Endothelial cell of umbilical vein (primary cell): ENCODE results near the gene KITLG.

Experiments used
- CTCF ChIP-seq, 2 donors: IDR thresholded peaks; 1 replicate in 1 of 2; 2 replicates in 1 of 2; pipeline ENCODE4 v1.5.1; 2011; ENCODE audit warnings: low read length in 2 of 2, mild to moderate bottlenecking in 2 of 2, moderate library complexity in 2 of 2, control low read depth in 1 of 2, inconsistent platforms in 1 of 2, low read depth in 1 of 2; ENCODE audit not compliant: insufficient read depth in 1 of 2; ENCODE audit errors: extremely low read depth in 1 of 2
- EZH2 ChIP-seq: IDR thresholded peaks from 2 replicates; pipeline ENCODE4 v1.6.1; 2012; ENCODE audit warnings: borderline replicate concordance, low read depth, mild to moderate bottlenecking, moderate library complexity, low read length, inconsistent platforms; ENCODE audit not compliant: severe bottlenecking
- FOS ChIP-seq: IDR thresholded peaks from 2 replicates; pipeline ENCODE4 v1.6.1; 2011; ENCODE audit warnings: mild to moderate bottlenecking, low read length, moderate library complexity, borderline replicate concordance; ENCODE audit not compliant: insufficient read depth
- JUN ChIP-seq: IDR thresholded peaks from 2 replicates; pipeline ENCODE4 v1.6.1; 2011; ENCODE audit warnings: borderline replicate concordance, low read depth; ENCODE audit not compliant: insufficient read length, insufficient read depth
- MAX ChIP-seq: IDR thresholded peaks from 2 replicates; pipeline ENCODE4 v1.6.1; 2011; ENCODE audit not compliant: insufficient read depth, insufficient read length
- MYC ChIP-seq: IDR thresholded peaks from one replicate; pipeline ENCODE4 v1.6.1; 2011; ENCODE audit warnings: mild to moderate bottlenecking, low read depth, low read length
- POLR2A ChIP-seq: IDR thresholded peaks from 2 replicates; pipeline ENCODE4 v1.6.1; 2012; ENCODE audit warnings: low read depth, mild to moderate bottlenecking, control low read depth, low read length
- POLR2AphosphoS5 ChIP-seq: IDR thresholded peaks from 2 replicates; pipeline ENCODE4 v1.6.1; 2012; ENCODE audit warnings: low read depth, mild to moderate bottlenecking, control low read depth, low read length, moderate library complexity; ENCODE audit not compliant: insufficient read depth

GRCh38 chr12:88556213-88556774 is 24.0 kb downstream of the KITLG start:
- TF ChIP-seq POLR2AphosphoS5 = no peak
- no peak for TF ChIP-seq CTCF (IDR thresholded peaks at IDR 0.05; ENCODE audit: extremely low read depth in 1 of 2, insufficient read depth in 1 of 2, low read depth in 1 of 2, low read length in 2 of 2)
- TF ChIP-seq POLR2A = no peak
- TF ChIP-seq FOS = no peak
- TF ChIP-seq MAX = no peak
- no peak for TF ChIP-seq EZH2
- no peak for TF ChIP-seq MYC
- no peak for TF ChIP-seq JUN
